Measurements from ENCODE around the gene WWC1.
"Not testable (repeated sequence)": the region's sequence is repeated elsewhere in the genome, so short reads cannot be mapped to it uniquely, and the experiment has no call there.

Gene WWC1

GRCh38 chr5:168310541-168310940 lies 19.1 kb downstream of the WWC1 start:
- not testable (repeated sequence) for DNase-seq

GRCh38 chr5:168311061-168311566 lies 19.7 kb downstream of the WWC1 start:
- DNase-seq: no peak

GRCh38 chr5:168312606-168313295 lies 21.3 kb downstream of the WWC1 start:
- no peak for DNase-seq

- DNase-seq: no peak
Measured at GRCh38 chr5:168313596-168314204, 22.3 kb downstream of the WWC1 start.

- DNase-seq: no peak
Measured at GRCh38 chr5:168314735-168315411, 23.4 kb downstream of the WWC1 start.

GRCh38 chr5:168315416-168316138 lies 24.1 kb downstream of the WWC1 start:
- DNase-seq: no peak

GRCh38 chr5:168316139-168316578 lies 24.7 kb downstream of the WWC1 start:
- no peak for DNase-seq

- DNase-seq: no peak
Measured at GRCh38 chr5:168317096-168317520, 25.7 kb downstream of the WWC1 start.

GRCh38 chr5:168317521-168318147 lies 26.2 kb downstream of the WWC1 start:
- DNase-seq: no peak

GRCh38 chr5:168318240-168318639 lies 26.8 kb downstream of the WWC1 start:
- DNase-seq: no peak

- DNase-seq: no peak
Measured at GRCh38 chr5:168319774-168320173, 28.3 kb downstream of the WWC1 start.

- DNase-seq: no peak
Measured at GRCh38 chr5:168320805-168321204, 29.4 kb downstream of the WWC1 start.

- no peak for DNase-seq
Measured at GRCh38 chr5:168324859-168325630, 33.6 kb downstream of the WWC1 start.

- no peak for DNase-seq
Measured at GRCh38 chr5:168327019-168327421, 35.6 kb downstream of the WWC1 start.

GRCh38 chr5:168327451-168327850 lies 36.0 kb downstream of the WWC1 start:
- no peak for DNase-seq

GRCh38 chr5:168327994-168328393 lies 36.5 kb downstream of the WWC1 start:
- no peak for DNase-seq

- DNase-seq: no peak
Measured at GRCh38 chr5:168328814-168329213, 37.4 kb downstream of the WWC1 start.

GRCh38 chr5:168329302-168329701 lies 37.9 kb downstream of the WWC1 start:
- no peak for DNase-seq

GRCh38 chr5:168332042-168332441 lies 40.6 kb downstream of the WWC1 start:
- DNase-seq: no peak

- no peak for DNase-seq
Measured at GRCh38 chr5:168334280-168334679, 42.8 kb downstream of the WWC1 start.

GRCh38 chr5:168334695-168335094 lies 43.2 kb downstream of the WWC1 start:
- DNase-seq: no peak

GRCh38 chr5:168337361-168337760 lies 45.9 kb downstream of the WWC1 start:
- no peak for DNase-seq

Data from effector CD4-positive, alpha-beta T cell (primary cell).